Smooth muscle cell of the brain vasculature (primary cell): Measurements from ENCODE around the gene UBAP2L.
"Not testable (repeated sequence)": the region's sequence is repeated elsewhere in the genome, so short reads cannot be mapped to it uniquely, and the experiment has no call there.

Source experiments
- DNase-seq: peaks from one replicate; pipeline ENCODE4 v3.0.0-alpha.2; 2012; ENCODE audit warnings: low read depth, low spot score

The UBAP2L gene

GRCh38 chr1:154240294-154240833 lies 19.6 kb downstream of the UBAP2L start:
- DNase-seq, result no peak

- no peak for DNase-seq
Measured at GRCh38 chr1:154241703-154242351, 21.1 kb downstream of the UBAP2L start.

- DNase-seq, result no peak
Measured at GRCh38 chr1:154253671-154254070, 32.9 kb downstream of the UBAP2L start.

- no peak for DNase-seq
Measured at GRCh38 chr1:154256686-154257085, 35.9 kb downstream of the UBAP2L start.

GRCh38 chr1:154258784-154259183 lies 38.0 kb downstream of the UBAP2L start:
- no peak for DNase-seq

GRCh38 chr1:154260127-154260526 lies 39.4 kb downstream of the UBAP2L start:
- DNase-seq, result no peak

- DNase-seq, result no peak
Measured at GRCh38 chr1:154263465-154264332, 42.9 kb downstream of the UBAP2L start.

- no peak for DNase-seq
Measured at GRCh38 chr1:154264454-154264853, 43.7 kb downstream of the UBAP2L start.

GRCh38 chr1:154265586-154265985 lies 44.8 kb downstream of the UBAP2L start:
- no peak for DNase-seq

- no peak for DNase-seq
Measured at GRCh38 chr1:154270833-154271232, 50.1 kb downstream of the UBAP2L start.

- peak; percentile 89 for DNase-seq
Measured at GRCh38 chr1:154272217-154272998, 51.7 kb downstream of the UBAP2L start, which contains the start of gene HAX1. Gene HAX1, plus strand, starts transcription at chr1:154272629. Its CDS starts 95 bp downstream, at chr1:154272724.

- no peak for DNase-seq
Measured at GRCh38 chr1:154272999-154273563, 52.3 kb downstream of the UBAP2L start.

GRCh38 chr1:154276797-154277196 lies 56.0 kb downstream of the UBAP2L start:
- no peak for DNase-seq

- not testable (repeated sequence) for DNase-seq
Measured at GRCh38 chr1:154287591-154287990, 66.8 kb downstream of the UBAP2L start.

- no peak for DNase-seq
Measured at GRCh38 chr1:154288661-154289060, 67.9 kb downstream of the UBAP2L start.

- no peak for DNase-seq
Measured at GRCh38 chr1:154290921-154291320, 70.2 kb downstream of the UBAP2L start.

- DNase-seq, result no peak
Measured at GRCh38 chr1:154295408-154296235, 74.9 kb downstream of the UBAP2L start.

GRCh38 chr1:154301582-154301981 lies 80.8 kb downstream of the UBAP2L start:
- DNase-seq, result no peak

GRCh38 chr1:154304664-154305337 lies 84.0 kb downstream of the UBAP2L start:
- no peak for DNase-seq

- DNase-seq, result no peak
Measured at GRCh38 chr1:154306151-154306550, 85.4 kb downstream of the UBAP2L start.
